ENCODE measurements around the gene STX18.

- TF ChIP-seq EZH2 (IDR thresholded peaks at IDR 0.05; ENCODE audit: borderline replicate concordance, low read depth, low read length, severe bottlenecking) (no peak), CTCF (IDR thresholded peaks at IDR 0.05; ENCODE audit: borderline replicate concordance, extremely low read depth, low read length, poor library complexity, severe bottlenecking) (no peak)
Observed at GRCh38 chr4:4491396-4491893, 50.4 kb downstream of the STX18 start.

Measured in DND-41 (cell line).